H4 (cell line): Measurements from ENCODE around the gene C14orf132. TPM values are rescaled to one million over a fixed set of nuclear protein-coding genes. Genes with fewer than 3 reads are reported as not detected.
A peak's percentile ranks its signal among the peaks of the same experiment; 100 is the strongest.

ENCODE experiments used
- DNase-seq: peaks from one replicate; pipeline ENCODE4 v3.0.0-alpha.2; 2015; ENCODE audit warnings: low spot score
- total RNA-seq: library from RNA; depleted of rRNA; stranded (reverse); fragments of >200 nt; shearing (Covaris generic); gene quantifications from 2 replicates; pipeline ENCODE4 v1.2.3, GENCODE V29; 2014

Gene C14orf132
- total RNA-seq, 1 experiment from 2014 or later: 7.4 TPM

GRCh38 chr14:96082420-96083300 is 43.5 kb downstream of the C14orf132 start:
- no peak for DNase-seq

DNA sequence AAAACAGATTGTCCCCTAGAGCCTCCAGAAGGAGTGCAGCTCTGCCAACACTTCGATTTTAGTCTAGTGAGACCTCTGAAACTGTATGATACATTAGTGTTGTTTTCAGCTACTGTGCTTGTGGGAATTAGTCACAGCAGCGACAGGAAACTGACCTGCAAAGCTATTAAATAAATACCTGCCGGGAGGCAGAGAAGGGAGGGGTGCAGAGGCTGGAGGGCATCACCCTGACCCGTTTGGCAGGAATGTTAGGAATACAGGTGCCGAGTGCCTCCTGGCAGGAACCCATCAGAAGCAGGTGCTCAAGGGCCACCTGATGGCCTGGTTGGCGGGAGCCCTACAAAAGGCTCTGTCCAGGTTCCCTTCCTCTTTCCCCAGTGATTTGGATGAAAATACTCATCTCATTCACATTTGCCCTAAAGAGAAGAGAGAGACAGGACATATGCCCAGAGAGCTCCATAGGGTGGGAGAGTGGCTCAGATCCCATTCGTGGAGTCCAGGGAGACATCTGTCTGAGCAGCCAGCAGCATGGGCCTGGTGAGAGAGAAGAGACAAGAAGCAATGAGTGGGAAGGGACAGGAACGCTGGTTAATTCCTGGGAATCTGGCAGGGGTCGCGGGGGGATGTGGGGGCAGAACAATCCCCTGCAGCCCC is 44.6 kb downstream of the C14orf132 start:
- DNase-seq: no peak

GRCh38 chr14:96084796-96085195 is 45.6 kb downstream of the C14orf132 start:
- no peak for DNase-seq

GRCh38 chr14:96085369-96085768 is 46.2 kb downstream of the C14orf132 start:
- no peak for DNase-seq

DNA sequence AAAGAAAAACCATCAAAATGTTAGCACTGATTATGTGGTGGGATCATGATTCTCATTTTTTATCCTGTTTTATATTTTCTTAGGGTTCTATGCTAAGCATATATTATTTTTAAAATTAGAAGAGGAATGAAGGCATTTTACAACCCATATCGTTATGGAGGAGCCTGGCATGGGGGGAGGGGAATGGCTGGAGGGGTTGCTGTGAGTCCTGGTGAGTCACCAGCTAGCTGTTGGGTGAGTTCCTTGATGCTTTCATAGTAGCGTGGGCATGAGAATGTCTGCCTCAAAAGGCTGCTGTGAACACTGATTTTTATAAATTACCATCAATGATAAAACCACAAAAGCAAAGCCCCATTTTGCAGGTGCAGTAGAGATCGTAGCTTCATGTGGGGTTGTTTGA is 46.9 kb downstream of the C14orf132 start:
- peak; percentile 46 for DNase-seq

GRCh38 chr14:96086574-96087077 is 47.5 kb downstream of the C14orf132 start:
- DNase-seq: no peak

DNA sequence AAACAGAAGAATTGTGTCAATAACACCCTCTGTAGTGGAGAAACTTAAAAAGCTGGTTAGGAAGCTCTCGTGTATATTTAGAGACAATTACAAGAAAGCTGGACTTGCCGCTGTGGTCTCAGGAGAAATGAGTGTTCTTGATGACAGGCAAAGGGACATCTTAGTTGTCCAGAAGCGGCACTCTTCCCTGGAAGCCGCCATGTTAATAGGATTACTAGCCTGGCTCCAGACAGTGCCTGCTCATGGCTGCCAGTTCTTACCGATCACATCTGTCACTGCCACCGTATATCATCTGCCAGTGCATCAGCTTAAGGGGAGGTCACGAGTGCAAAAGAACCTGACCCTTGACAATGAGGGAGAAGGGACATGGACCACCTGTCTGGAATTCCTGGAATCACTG is 48.9 kb downstream of the C14orf132 start:
- DNase-seq: no peak

DNA sequence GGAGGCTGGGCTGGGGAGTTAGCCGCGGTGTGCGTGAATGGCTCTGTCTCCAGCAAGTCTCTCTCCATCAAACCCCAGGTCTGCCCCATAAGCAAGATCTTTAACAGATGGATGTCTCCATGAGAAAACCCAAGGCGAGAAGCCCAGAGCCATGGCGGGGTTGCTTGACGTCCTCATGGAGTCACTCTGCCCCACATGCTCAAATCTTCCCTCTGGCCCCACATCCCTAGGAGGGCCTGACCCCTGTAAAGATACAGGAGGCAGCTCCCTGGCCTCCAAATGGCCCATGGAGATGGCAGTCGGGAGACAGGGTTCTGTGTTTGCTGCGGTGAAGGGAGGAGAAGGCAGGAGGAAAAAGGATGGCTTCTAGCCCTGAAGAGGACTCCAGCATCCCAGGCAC is 49.3 kb downstream of the C14orf132 start:
- DNase-seq: no peak

- DNase-seq: no peak
These were observed 49.7 kb downstream of the C14orf132 start for GRCh38 chr14:96088911-96089310.

DNA sequence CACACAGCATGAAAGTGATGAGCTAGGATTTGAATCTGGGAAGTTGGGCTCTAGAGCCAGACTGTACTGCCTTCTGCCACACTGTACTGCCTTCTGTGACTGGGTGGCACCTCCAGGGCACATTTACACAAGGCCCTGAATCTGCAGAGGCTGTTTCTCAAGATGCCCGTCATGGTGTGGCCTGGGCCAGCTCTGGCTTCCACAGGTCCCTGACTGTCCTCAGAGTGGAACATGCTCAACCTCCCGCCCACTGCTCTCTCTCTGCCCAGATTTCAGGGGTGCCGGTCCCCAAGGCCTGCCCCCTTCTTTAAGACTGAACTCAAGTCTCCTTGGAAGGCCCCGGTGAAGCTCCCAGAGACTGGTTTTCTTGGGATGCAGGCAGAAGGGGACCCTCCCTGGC is 50.2 kb downstream of the C14orf132 start:
- no peak for DNase-seq

DNA sequence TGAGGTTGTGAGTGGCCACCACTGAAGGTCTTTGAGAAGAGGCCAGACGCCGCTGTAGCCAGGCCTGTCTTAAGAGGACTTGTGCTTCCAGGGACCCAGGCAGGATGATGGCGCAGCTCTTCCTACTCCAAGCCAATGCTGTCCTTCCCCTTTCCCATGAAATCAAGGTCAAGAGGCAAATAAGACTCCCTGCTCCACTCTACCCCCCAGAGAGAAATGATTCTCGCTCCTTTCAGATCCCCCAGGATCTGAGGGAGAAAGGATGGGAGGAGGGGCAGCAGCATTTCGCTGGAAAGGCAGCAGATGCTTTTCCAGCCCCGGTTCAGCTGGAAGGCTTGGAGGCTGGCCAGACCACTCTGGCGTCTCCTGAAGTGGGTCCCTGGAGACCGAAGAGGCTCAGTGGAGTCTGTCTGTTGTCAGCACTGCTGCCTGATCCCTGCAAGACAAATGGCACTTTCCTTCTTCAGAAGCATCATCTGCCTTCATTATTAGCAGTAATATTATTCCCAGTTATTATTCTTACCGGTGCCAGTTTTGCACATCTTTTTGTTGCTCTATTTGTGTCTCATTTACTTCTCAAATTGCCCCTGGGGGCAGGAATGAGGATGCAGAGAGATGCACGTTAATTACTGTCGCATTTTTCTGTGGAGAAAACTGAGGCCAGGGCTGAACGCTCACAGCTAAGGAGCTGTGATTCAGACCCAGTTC is 51.4 kb downstream of the C14orf132 start:
- peak; percentile 66 for DNase-seq

DNA sequence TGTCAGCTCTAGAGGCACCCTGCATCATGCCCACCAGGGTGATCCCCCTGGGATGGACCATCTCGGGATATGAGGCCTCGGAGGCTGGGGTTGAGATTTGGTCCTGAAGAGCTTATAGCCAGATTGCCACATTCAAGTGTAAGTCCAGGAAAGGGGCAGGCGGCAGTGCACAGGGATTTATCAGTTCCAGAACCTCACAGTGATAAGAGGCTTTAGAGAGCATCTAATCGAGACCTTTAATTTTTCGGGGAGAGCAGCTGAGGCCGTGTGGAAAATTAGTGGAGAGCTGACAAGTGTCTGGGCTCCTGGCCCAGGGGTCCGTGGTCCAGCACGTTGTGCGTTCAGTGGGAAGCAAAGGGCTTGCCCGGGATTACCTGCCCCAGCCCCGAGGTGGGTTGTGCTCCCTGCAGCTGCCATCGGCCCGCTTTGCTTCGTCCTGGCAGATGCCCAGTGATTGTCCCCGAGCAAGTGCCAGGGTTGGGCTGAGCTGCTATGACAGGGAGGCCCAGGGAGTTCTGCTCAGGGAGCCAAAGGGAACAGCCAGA is 52.1 kb downstream of the C14orf132 start:
- no peak for DNase-seq

- no peak for DNase-seq
These were observed 52.8 kb downstream of the C14orf132 start for GRCh38 chr14:96091941-96092411.

DNA sequence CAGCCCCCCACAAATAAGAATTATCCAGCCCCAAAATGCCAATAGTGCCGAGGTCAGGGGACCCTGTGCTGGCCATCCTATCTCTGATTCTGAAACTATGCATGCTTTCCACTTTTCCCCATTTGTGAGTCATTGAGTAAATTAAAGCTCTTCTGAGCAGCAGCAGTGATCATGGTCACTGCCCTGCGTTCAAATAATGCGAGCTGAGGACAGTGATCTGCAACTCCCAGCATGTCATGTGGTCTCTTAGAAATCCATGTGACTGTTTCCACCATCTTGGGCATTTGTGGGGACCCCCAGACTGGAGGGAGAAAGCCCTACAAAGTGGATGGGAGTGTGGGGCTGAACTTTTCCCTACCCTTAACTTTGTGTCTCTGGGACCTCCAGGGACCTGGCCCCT is 53.8 kb downstream of the C14orf132 start:
- DNase-seq: no peak

DNA sequence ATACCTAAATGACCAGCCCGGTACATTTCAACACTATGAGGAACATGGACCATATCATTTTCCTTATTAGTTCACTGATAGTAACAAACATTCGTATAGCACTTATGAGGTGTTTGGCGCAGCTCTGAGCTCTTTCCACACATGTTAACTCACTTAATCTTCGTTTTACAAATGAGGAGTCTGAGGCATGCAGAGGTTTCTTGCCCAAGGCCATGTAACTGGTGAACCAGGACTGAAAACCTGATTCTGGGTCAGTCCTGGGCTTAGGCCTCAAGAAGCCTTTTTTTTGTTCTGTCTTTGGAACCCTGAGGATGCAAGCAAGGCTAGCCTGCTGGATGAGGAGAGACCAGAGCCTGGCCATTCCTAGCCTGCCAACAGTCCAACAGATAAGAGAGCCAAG is 55.0 kb downstream of the C14orf132 start:
- no peak for DNase-seq

DNA sequence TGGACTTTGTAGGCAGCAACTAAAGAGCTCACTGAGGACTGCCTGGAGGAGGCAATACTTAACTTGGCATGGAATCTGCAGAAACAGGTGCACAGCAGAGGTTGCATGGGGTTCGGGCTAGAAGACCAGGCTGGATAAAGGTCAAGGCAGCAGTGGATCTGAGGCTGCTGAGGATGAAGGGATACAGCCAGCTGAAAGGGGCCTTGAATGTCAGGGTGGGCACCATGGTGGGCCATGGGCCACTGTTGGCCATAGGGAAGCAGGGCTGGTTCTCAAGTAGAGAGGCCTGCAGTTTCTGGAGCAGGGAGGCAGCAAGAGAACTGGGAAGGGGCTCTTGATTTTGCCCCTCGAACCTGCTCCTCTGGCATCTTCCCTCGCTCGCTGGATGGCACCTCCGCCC is 55.5 kb downstream of the C14orf132 start:
- no peak for DNase-seq

DNA sequence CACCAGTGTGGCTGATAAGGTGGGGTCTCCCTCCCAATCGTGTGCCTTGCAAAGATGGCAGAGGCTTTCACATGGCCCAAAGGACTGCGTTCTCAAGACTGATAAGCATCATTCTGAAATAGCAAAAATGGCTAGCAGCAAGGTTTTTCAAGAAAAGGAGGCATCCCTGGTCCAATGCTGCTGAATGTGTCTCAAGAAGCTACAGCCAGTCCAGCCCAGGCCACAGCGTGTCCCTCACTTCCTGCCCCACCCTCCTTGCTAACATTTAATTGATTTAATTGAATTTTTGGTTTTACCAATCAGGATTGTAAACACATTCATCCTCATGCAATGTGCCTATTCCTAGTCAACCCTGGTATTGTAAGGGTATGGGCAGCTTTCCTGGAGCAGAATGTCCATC is 55.9 kb downstream of the C14orf132 start:
- no peak for DNase-seq

- peak; percentile 56 for DNase-seq
These were observed 56.7 kb downstream of the C14orf132 start for GRCh38 chr14:96095581-96096476.

DNA sequence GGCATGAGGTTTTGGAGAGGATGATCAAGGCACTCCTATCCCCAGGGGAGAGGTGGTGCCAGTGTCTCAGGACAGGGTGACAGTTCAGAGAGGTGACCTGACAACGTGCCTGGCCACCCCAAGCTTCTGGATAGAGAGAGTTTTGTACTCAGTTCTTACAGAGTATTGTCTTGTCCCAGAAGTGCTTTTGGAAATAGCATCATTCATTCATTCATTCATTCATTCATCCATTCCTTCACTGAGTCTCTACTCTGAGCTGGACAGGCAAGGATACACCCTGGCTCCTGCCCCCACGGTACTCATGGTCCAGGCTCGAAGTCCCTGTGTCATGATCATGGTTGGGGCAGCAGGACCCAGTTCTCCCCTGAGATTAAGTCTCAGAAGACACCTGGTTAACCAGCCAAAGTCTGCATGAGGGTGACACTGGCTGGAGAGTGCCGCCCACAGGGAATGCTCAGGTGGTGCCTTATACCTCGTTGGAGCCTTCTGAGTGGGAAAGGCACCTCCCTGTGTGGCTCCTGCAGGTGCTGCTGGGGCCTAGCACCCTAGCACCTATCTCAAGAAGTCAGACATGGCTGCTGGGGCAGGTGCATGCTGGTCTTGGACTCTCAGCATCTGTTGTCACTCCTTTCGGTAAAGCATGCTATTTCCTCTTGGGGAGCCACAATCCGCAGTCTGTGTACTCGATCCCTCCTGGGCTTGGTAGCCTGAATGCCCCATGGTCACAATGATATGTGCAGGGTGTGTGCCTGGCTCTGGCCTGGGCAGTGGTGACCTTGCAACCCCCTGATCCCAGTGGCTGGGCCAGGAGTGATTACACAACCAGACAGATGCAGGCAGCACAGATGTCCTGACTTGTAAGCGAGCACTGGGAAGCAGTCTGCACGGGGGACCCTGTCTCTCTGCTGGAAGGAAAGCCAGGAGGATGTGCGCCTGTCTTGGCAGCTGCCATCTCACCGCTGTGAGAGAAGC is 57.8 kb downstream of the C14orf132 start:
- no peak for DNase-seq

DNA sequence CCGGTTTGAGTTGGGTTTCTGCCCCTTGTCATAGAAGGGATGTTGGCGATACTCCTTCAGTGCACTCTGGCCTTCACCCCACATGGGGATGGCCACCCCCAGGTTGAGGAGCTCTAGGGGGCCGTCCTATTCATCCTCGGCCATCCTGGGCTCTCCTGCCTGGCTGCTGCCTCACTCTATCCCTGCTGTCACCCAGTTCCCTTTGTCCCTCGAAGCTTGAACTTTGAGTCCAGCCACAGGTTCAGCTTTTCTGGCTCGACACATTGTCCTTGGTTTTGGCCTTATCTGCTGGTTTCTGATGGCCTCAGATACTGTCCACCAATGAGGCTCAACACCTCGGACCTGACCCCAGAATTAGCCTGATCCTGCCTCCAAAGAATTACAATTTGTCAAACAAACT is 58.6 kb downstream of the C14orf132 start:
- DNase-seq: no peak
